Chondrocyte (in vitro differentiated cells): ENCODE data around the gene BPTF. TPM values are rescaled to one million over a fixed set of nuclear protein-coding genes. Genes with fewer than 3 reads are reported as not detected.
"Not testable (repeated sequence)": the region's sequence is repeated elsewhere in the genome, so short reads cannot be mapped to it uniquely, and the experiment has no call there.

ENCODE experiments used
- DNase-seq: peaks from one replicate; pipeline ENCODE4 v3.0.0; 2021; ENCODE audit warnings: mixed read lengths, low spot score
- H3K27ac Mint-ChIP-seq: one replicate; pipeline ENCODE4 v1.8.0; 2021; ENCODE audit warnings: mild to moderate bottlenecking, moderate library complexity, mixed read lengths; ENCODE audit not compliant: unreplicated experiment
- H3K27me3 Mint-ChIP-seq: 2 replicates; pipeline ENCODE4 v1.8.0; 2021; ENCODE audit warnings: low read depth, mixed read lengths
- H3K36me3 Mint-ChIP-seq: 2 replicates; pipeline ENCODE4 v1.8.0; 2021; ENCODE audit warnings: low read depth, mixed read lengths
- H3K4me1 Mint-ChIP-seq: 2 replicates; pipeline ENCODE4 v1.8.0; 2021; ENCODE audit warnings: low read depth, mild to moderate bottlenecking, mixed read lengths
- H3K4me3 Mint-ChIP-seq: one replicate; pipeline ENCODE4 v1.8.0; 2021; ENCODE audit warnings: mild to moderate bottlenecking, moderate library complexity, mixed read lengths; ENCODE audit not compliant: unreplicated experiment
- H3K9me3 Mint-ChIP-seq: 2 replicates; pipeline ENCODE4 v1.8.0; 2021; ENCODE audit warnings: low read depth, mixed read lengths
- CTCF ChIP-seq: fragments of 200-600 bp; sonication (generic); IDR thresholded peaks from 2 replicates; pipeline ENCODE4 v1.5.0; 2021; ENCODE audit warnings: antibody characterized with exemption, mild to moderate bottlenecking, moderate library complexity
- total RNA-seq: library from RNA; stranded (reverse); gene quantifications from 3 replicates; pipeline ENCODE4 v1.2.1, GENCODE V29; 2021

The BPTF gene
- total RNA-seq, 1 donor from 2014 or later: 75.7 TPM

- peak; percentile 50 for TF ChIP-seq CTCF
- Mint-ChIP-seq H3K27ac (peak overlapping the region; percentile 95), H3K27me3 (no peaks in the 10 kb centered on the region), H3K9me3 (no peaks in the 10 kb centered on the region), H3K4me1 (peaks cover 32% of the 10 kb centered on the region), H3K36me3 (no peaks in the 10 kb centered on the region), H3K4me3 (peak overlapping the region; percentile 92)
- peak; percentile 93 for DNase-seq
Measured at GRCh38 chr17:67993153-67993997, 168.1 kb downstream of the BPTF start.

GRCh38 chr17:67993998-67994361 is 168.7 kb downstream of the BPTF start:
- Mint-ChIP-seq H3K4me3 (peak overlapping the region; percentile 78), H3K27ac (peak overlapping the region; percentile 85), H3K36me3 (no peaks in the 10 kb centered on the region), H3K4me1 (peaks cover 32% of the 10 kb centered on the region), H3K27me3 (no peaks in the 10 kb centered on the region), H3K9me3 (no peaks in the 10 kb centered on the region)
- peak; percentile 89 for DNase-seq
- no peak for TF ChIP-seq CTCF

GRCh38 chr17:67994817-67995569 is 169.7 kb downstream of the BPTF start:
- H3K9me3 Mint-ChIP-seq: no peaks in the 10 kb centered on the region
- H3K4me1 Mint-ChIP-seq: peaks cover 32% of the 10 kb centered on the region
- H3K27ac Mint-ChIP-seq: peak overlapping the region; percentile 43
- no peaks in the 10 kb centered on the region for H3K27me3 Mint-ChIP-seq
- H3K36me3 Mint-ChIP-seq: no peaks in the 10 kb centered on the region
- no peak for TF ChIP-seq CTCF
- H3K4me3 Mint-ChIP-seq: peak overlapping the region; percentile 78
- peak; percentile 14 for DNase-seq

- H3K27ac Mint-ChIP-seq: peak overlapping the region; percentile 77
- H3K9me3 Mint-ChIP-seq: no peaks in the 10 kb centered on the region
- H3K27me3 Mint-ChIP-seq: no peaks in the 10 kb centered on the region
- peak; percentile 39 for TF ChIP-seq CTCF
- no peaks in the 10 kb centered on the region for H3K36me3 Mint-ChIP-seq
- H3K4me3 Mint-ChIP-seq: peak overlapping the region; percentile 78
- DNase-seq: peak; percentile 68
- peaks cover 32% of the 10 kb centered on the region for H3K4me1 Mint-ChIP-seq
Measured at GRCh38 chr17:67995570-67996263, 170.4 kb downstream of the BPTF start.

GRCh38 chr17:67996301-67997171 is 171.2 kb downstream of the BPTF start, which contains the start of gene C17orf58:
Gene C17orf58, minus strand, starts transcription at chr17:67996469. Its CDS starts 271 bp downstream, at chr17:67996198.
- Mint-ChIP-seq H3K4me3 (peak within 1 kb of the TSS; percentile 78), H3K27ac (peak within 1 kb of the TSS; percentile 77), H3K4me1 (peaks cover 32% of the 10 kb centered on the region)
- H3K9me3 Mint-ChIP-seq, H3K27me3 Mint-ChIP-seq, H3K36me3 Mint-ChIP-seq: not testable (repeated sequence)
- DNase-seq: peak; percentile 39
